ACC112 (cell line): ENCODE measurements around the gene GRIN1.

Source experiments
- H2AFZ ChIP-seq: fragments of 200-600 bp; sonication (generic); one replicate; pipeline ENCODE4 v1.6.0; 2017; ENCODE audit warnings: antibody characterized with exemption, low read length; ENCODE audit not compliant: unreplicated experiment
- H3K27ac ChIP-seq: fragments of 200-600 bp; sonication (generic); 2 replicates; pipeline ENCODE4 v1.5.1; 2014; ENCODE audit warnings: low read depth, mild to moderate bottlenecking, antibody characterized with exemption, low read length, moderate library complexity
- H3K27me3 ChIP-seq: fragments of 200-600 bp; sonication (generic); 2 replicates; pipeline ENCODE4 v1.6.1; 2014; ENCODE audit warnings: mild to moderate bottlenecking, antibody characterized with exemption, low read length, moderate library complexity, mixed read lengths; ENCODE audit not compliant: insufficient read depth
- H3K36me3 ChIP-seq: fragments of 200-600 bp; sonication (generic); 2 replicates; pipeline ENCODE4 v1.6.1; 2016; ENCODE audit warnings: mild to moderate bottlenecking, antibody characterized with exemption, low read length, moderate library complexity, mixed read lengths; ENCODE audit not compliant: insufficient read depth
- H3K4me1 ChIP-seq: fragments of 200-600 bp; sonication (generic); one replicate; pipeline ENCODE4 v1.6.1; 2016; ENCODE audit warnings: low read length, mixed read lengths; ENCODE audit not compliant: insufficient read depth, unreplicated experiment, control insufficient read depth
- H3K4me3 ChIP-seq: fragments of 200-600 bp; sonication (generic); 2 replicates; pipeline ENCODE4 v1.5.1; 2014; ENCODE audit warnings: mild to moderate bottlenecking, low read depth, low read length
- H3K79me2 ChIP-seq: fragments of 200-600 bp; sonication (generic); one replicate; pipeline ENCODE4 v1.6.0; 2016; ENCODE audit warnings: low read length; ENCODE audit not compliant: control insufficient read depth, unreplicated experiment, insufficient read depth

GRIN1 gene

GRCh38 chr9:137186385-137186784 is 47.4 kb downstream of the GRIN1 start:
- Histone ChIP-seq H3K4me1 (peaks cover 18% of the 10 kb centered on the region), H3K36me3 (no peaks in the 10 kb centered on the region), H3K4me3 (peak overlapping the region; percentile 80; the same call in 1 of the 2 replicates), H3K27me3 (no peaks in the 10 kb centered on the region), H3K27ac (no peak overlapping the region), H2AFZ (no peak overlapping the region), H3K79me2 (peaks cover 40% of the 10 kb centered on the region)

- H3K36me3 ChIP-seq, result no peaks in the 10 kb centered on the region
- peak overlapping the region; percentile 80 for H3K4me3 ChIP-seq
- H3K79me2 ChIP-seq, result peaks cover 40% of the 10 kb centered on the region
Observed at GRCh38 chr9:137187386-137187785, 48.4 kb downstream of the GRIN1 start.

GRCh38 chr9:137188086-137188489 is 49.1 kb downstream of the GRIN1 start:
- H2AFZ ChIP-seq, result peak overlapping the region; percentile 79
- H3K27me3 ChIP-seq, result no peaks in the 10 kb centered on the region
- H3K36me3 ChIP-seq, result no peaks in the 10 kb centered on the region
- peaks cover 18% of the 10 kb centered on the region for H3K4me1 ChIP-seq
- H3K27ac ChIP-seq, result peak overlapping the region; percentile 86
- peaks cover 40% of the 10 kb centered on the region for H3K79me2 ChIP-seq
- peak overlapping the region; percentile 80 for H3K4me3 ChIP-seq

More at GRCh38 chr9:137187386-137187785, 48.4 kb downstream of the GRIN1 start:
- Histone ChIP-seq H3K27me3 (no peaks in the 10 kb centered on the region), H2AFZ (no peak overlapping the region), H3K4me1 (peaks cover 18% of the 10 kb centered on the region), H3K27ac (no peak overlapping the region)

GRCh38 chr9:137188490-137189296 is 49.7 kb downstream of the GRIN1 start, which contains the start of the genes ANAPC2 and SSNA1:
Gene ANAPC2 (minus strand): TSS chr9:137188560. CDS start chr9:137188532, 28 bp downstream.
Gene SSNA1 (plus strand): TSS chr9:137188676. CDS start chr9:137188727, 51 bp downstream.
- Histone ChIP-seq H3K36me3 (no peaks in the 10 kb centered on the region), H3K4me1 (peaks cover 18% of the 10 kb centered on the region), H3K4me3 (peak within 1 kb of the TSS; percentile 80), H3K27ac (peak within 1 kb of the TSS; percentile 86), H3K79me2 (peaks cover 40% of the 10 kb centered on the region), H3K27me3 (no peaks in the 10 kb centered on the region), H2AFZ (peak within 1 kb of the TSS; percentile 79)

- no peak overlapping the region for H2AFZ ChIP-seq
- H3K27me3 ChIP-seq, result no peaks in the 10 kb centered on the region
- peaks cover 18% of the 10 kb centered on the region for H3K4me1 ChIP-seq
- H3K4me3 ChIP-seq, result peak overlapping the region; percentile 80
- peaks cover 40% of the 10 kb centered on the region for H3K79me2 ChIP-seq
- H3K27ac ChIP-seq, result peak overlapping the region; percentile 86
- H3K36me3 ChIP-seq, result no peaks in the 10 kb centered on the region
Observed at GRCh38 chr9:137189297-137190295, 50.6 kb downstream of the GRIN1 start.

- Histone ChIP-seq H3K4me1 (peaks cover 18% of the 10 kb centered on the region), H3K27ac (no peak overlapping the region), H2AFZ (no peak overlapping the region), H3K4me3 (peak overlapping the region; percentile 80), H3K27me3 (no peaks in the 10 kb centered on the region), H3K36me3 (no peaks in the 10 kb centered on the region), H3K79me2 (peaks cover 40% of the 10 kb centered on the region)
Observed at GRCh38 chr9:137190315-137190856, 51.4 kb downstream of the GRIN1 start.

GRCh38 chr9:137191245-137191644 is 52.3 kb downstream of the GRIN1 start:
- no peak overlapping the region for H2AFZ ChIP-seq
- H3K27ac ChIP-seq, result no peak overlapping the region
- H3K27me3 ChIP-seq, result no peaks in the 10 kb centered on the region
- H3K36me3 ChIP-seq, result no peaks in the 10 kb centered on the region
- H3K4me3 ChIP-seq, result no peak overlapping the region
- H3K4me1 ChIP-seq, result peaks cover 18% of the 10 kb centered on the region
- peaks cover 39% of the 10 kb centered on the region for H3K79me2 ChIP-seq

GRCh38 chr9:137191691-137192447 is 52.9 kb downstream of the GRIN1 start:
- H3K4me3 ChIP-seq, result no peak overlapping the region
- H3K27ac ChIP-seq, result no peak overlapping the region
- peaks cover 18% of the 10 kb centered on the region for H3K4me1 ChIP-seq
- H3K27me3 ChIP-seq, result no peaks in the 10 kb centered on the region
- peaks cover 33% of the 10 kb centered on the region for H3K79me2 ChIP-seq
- H3K36me3 ChIP-seq, result no peaks in the 10 kb centered on the region
- no peak overlapping the region for H2AFZ ChIP-seq

GRCh38 chr9:137192448-137192780 is 53.5 kb downstream of the GRIN1 start:
- H3K4me1 ChIP-seq, result peaks cover 13% of the 10 kb centered on the region
- H3K36me3 ChIP-seq, result no peaks in the 10 kb centered on the region
- no peaks in the 10 kb centered on the region for H3K27me3 ChIP-seq
- H3K27ac ChIP-seq, result no peak overlapping the region
- peaks cover 28% of the 10 kb centered on the region for H3K79me2 ChIP-seq
- no peak overlapping the region for H3K4me3 ChIP-seq
- H2AFZ ChIP-seq, result no peak overlapping the region

GRCh38 chr9:137192859-137193258 is 53.9 kb downstream of the GRIN1 start:
- peaks cover 11% of the 10 kb centered on the region for H3K4me1 ChIP-seq
- H3K27me3 ChIP-seq, result no peaks in the 10 kb centered on the region
- H3K79me2 ChIP-seq, result peaks cover 24% of the 10 kb centered on the region
- no peak overlapping the region for H3K4me3 ChIP-seq
- no peaks in the 10 kb centered on the region for H3K36me3 ChIP-seq
- no peak overlapping the region for H3K27ac ChIP-seq
- H2AFZ ChIP-seq, result no peak overlapping the region
